ENCODE data around the gene MBP.

DNA sequence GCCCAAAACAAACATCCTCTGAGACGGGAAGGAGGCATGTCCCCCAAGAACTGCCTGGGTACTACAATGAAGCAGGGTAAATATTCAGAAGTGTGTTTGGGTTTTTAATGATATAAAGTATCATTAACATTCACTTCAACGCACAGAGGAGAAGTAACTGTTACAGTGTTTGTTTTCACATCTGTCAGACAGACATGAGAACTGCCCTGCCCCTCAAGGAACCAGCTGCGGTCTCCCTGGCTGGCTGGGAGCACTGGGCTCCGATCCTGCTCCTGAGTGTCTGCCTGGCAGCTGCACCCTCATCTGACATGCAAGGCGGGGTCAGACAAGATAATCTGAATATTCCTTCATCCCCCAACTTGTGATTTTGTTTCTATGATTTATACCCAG lies 75.6 kb downstream of the MBP start:
- TF ChIP-seq, protein P1, sequence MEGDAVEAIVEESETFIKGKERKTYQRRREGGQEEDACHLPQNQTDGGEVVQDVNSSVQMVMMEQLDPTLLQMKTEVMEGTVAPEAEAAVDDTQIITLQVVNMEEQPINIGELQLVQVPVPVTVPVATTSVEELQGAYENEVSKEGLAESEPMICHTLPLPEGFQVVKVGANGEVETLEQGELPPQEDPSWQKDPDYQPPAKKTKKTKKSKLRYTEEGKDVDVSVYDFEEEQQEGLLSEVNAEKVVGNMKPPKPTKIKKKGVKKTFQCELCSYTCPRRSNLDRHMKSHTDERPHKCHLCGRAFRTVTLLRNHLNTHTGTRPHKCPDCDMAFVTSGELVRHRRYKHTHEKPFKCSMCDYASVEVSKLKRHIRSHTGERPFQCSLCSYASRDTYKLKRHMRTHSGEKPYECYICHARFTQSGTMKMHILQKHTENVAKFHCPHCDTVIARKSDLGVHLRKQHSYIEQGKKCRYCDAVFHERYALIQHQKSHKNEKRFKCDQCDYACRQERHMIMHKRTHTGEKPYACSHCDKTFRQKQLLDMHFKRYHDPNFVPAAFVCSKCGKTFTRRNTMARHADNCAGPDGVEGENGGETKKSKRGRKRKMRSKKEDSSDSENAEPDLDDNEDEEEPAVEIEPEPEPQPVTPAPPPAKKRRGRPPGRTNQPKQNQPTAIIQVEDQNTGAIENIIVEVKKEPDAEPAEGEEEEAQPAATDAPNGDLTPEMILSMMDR (conservative IDR thresholded peaks at IDR 0.05; ENCODE audit: low read depth, low read length): no peak
- TF ChIP-seq POLR2A (IDR thresholded peaks at IDR 0.05; ENCODE audit: low read depth, low read length): no peak
- TF ChIP-seq MAZ (IDR thresholded peaks at IDR 0.05; ENCODE audit: borderline replicate concordance, low read depth, low read length): no peak
- TF ChIP-seq SMC3 (IDR thresholded peaks at IDR 0.05; ENCODE audit: low read depth, low read length): no peak
- no peak for TF ChIP-seq MAFK (IDR thresholded peaks at IDR 0.05; ENCODE audit: low read depth, low read length)
- TF ChIP-seq CEBPB (IDR thresholded peaks at IDR 0.05; ENCODE audit: low read depth, low read length): no peak
- no peak for TF ChIP-seq MXI1 (IDR thresholded peaks at IDR 0.05; ENCODE audit: borderline replicate concordance, low read depth, low read length)
- TF ChIP-seq, protein P2, sequence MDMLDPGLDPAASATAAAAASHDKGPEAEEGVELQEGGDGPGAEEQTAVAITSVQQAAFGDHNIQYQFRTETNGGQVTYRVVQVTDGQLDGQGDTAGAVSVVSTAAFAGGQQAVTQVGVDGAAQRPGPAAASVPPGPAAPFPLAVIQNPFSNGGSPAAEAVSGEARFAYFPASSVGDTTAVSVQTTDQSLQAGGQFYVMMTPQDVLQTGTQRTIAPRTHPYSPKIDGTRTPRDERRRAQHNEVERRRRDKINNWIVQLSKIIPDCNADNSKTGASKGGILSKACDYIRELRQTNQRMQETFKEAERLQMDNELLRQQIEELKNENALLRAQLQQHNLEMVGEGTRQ (IDR thresholded peaks at IDR 0.05; ENCODE audit: low read depth, low read length): no peak
- TF ChIP-seq RAD21 (IDR thresholded peaks at IDR 0.05; ENCODE audit: low read length): no peak
- TF ChIP-seq RFX5 (IDR thresholded peaks at IDR 0.05; ENCODE audit: low read depth, low read length): no peak

Measured in IMR-90 (cell line).